Measurements from ENCODE around the gene SMO. TPM values are rescaled to one million over a fixed set of nuclear protein-coding genes. Genes with fewer than 3 reads are reported as not detected.
A peak's percentile ranks its signal among the peaks of the same experiment; 100 is the strongest.

Gene SMO
- total and polyA plus RNA-seq, 2 donors (not counting 1 experiment from before 2014, with no cell fraction given): 0.39 to 1.4 TPM

DNA sequence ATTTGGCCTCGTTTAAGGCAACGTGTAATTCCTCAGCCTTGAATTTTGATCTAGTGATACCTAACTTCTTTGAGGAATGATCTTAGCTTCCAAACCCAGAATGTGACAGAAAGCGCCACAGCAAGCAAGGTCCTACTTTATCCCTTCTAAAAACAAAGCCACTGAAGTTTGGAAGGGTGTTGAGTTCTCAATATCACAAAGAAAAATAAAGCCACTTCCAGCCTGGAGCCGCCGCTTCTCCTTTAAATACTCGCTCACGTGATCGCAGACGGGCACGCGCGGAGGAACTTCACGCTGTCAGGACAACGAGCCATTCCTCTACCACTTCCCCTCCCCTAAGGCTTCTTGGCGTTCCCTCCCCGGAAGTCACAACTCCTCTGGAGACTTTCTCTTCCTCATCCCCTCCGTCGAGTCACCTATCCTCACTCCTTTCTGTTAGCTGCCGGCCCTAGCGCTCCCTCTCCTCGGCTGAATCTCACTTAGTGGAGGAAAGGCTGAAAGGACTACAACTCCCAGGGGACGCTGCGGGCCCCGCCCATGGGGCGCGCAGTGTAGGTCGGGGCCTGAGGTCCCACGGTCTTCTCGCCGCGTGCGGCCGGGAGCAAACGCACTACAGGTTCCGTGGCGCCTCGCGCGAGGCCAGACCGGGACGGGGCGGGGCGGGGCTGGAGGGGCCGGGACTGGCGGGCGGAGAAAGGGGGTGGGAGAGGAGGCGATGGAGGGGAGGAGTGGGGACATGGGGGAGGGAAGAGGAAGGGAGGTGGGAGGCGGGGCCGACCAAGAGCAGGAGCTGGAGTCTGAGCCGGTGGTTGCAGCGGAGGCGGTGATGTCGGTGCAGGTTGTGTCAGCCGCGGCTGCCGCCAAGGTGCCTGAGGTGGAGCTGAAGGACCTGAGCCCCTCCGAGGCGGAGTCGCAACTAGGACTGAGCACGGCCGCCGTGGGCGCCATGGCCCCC is 36.1 kb downstream of the SMO start, which contains the start of gene AHCYL2:
TSS of gene AHCYL2 (plus strand) at position 780 of the 955 bp plus-strand sequence.
- H3K4me2 ChIP-seq (replicated peaks; ENCODE audit: low read depth, low read length, poor library complexity, severe bottlenecking): peak within 1 kb of the TSS; percentile 97
- H3K79me2 ChIP-seq (ENCODE audit: control insufficient read depth, insufficient read depth, low read length): peaks cover 35% of the 10 kb centered on the region
- peak within 1 kb of the TSS; percentile 93 for H3K4me3 Mint-ChIP-seq
- CTCF ChIA-PET: interaction anchor here (1.0 to 8.5 kb wide), 6 partner anchors 14 to 151 kb away, joined by 4 to 265 read pairs (median 8); no protein-coding TSS in a partner anchor
- H3K27ac ChIP-seq (ENCODE audit: low read length in 2 of 2): peak within 1 kb of the TSS; percentile 90 to 94
- intact Hi-C loops (cut with micrococcal nuclease): loop anchor here (1.0 to 10.0 kb wide), 10 partner anchors 47 to 1442 kb away; partner anchors contain the start of genes ATP6V1F, CALU, NRF1 and RBM28
- H3K27ac Mint-ChIP-seq: peak within 1 kb of the TSS; percentile 93
- WGBS (ENCODE audit: insufficient coverage): under 1% methylated on average over 58 of the region's 63 CpGs
- H3K36me3 ChIP-seq (replicated peaks in 1 of 2; ENCODE audit: control extremely low read depth in 1 of 2, control insufficient read depth in 1 of 2, extremely low read depth in 1 of 2, insufficient read depth in 2 of 2, low read length in 1 of 2): no peaks in the 10 kb centered on the region
- no peaks in the 10 kb centered on the region for H3K27me3 ChIP-seq (replicated peaks in 1 of 4; ENCODE audit: control extremely low read depth in 1 of 4, control insufficient read depth in 3 of 4, insufficient read depth in 4 of 4, low read length in 3 of 4)
- DNase-seq (peak; percentile 98), ATAC-seq (ENCODE audit: low read depth) (peak; percentile 88)
- POLR2A ChIA-PET: interaction anchor here (0.6 kb wide), 1 partner anchor 138 kb away, joined by 9 read pairs; no protein-coding TSS in a partner anchor
- H3K9ac ChIP-seq (ENCODE audit: low read length): peak within 1 kb of the TSS; percentile 92
- H3K27me3 Mint-ChIP-seq: no peaks in the 10 kb centered on the region
- no peaks in the 10 kb centered on the region for H3K9me3 Mint-ChIP-seq (ENCODE audit: insufficient read depth)
- no peaks in the 10 kb centered on the region for H3K9me3 ChIP-seq (ENCODE audit: control extremely low read depth in 1 of 3, control insufficient read depth in 2 of 3, insufficient read depth in 1 of 3, low read length in 2 of 3)
- peaks cover 27% of the 10 kb centered on the region in 2 donors for H3K4me1 ChIP-seq (ENCODE audit: control insufficient read depth in 2 of 2, insufficient read depth in 2 of 2, low read length in 2 of 2)
- no peak for TF ChIP-seq EZH2 (IDR thresholded peaks at IDR 0.05; ENCODE audit: borderline replicate concordance, insufficient read depth, low read depth, low read length, poor library complexity, severe bottlenecking)
- TF ChIP-seq, protein P1, sequence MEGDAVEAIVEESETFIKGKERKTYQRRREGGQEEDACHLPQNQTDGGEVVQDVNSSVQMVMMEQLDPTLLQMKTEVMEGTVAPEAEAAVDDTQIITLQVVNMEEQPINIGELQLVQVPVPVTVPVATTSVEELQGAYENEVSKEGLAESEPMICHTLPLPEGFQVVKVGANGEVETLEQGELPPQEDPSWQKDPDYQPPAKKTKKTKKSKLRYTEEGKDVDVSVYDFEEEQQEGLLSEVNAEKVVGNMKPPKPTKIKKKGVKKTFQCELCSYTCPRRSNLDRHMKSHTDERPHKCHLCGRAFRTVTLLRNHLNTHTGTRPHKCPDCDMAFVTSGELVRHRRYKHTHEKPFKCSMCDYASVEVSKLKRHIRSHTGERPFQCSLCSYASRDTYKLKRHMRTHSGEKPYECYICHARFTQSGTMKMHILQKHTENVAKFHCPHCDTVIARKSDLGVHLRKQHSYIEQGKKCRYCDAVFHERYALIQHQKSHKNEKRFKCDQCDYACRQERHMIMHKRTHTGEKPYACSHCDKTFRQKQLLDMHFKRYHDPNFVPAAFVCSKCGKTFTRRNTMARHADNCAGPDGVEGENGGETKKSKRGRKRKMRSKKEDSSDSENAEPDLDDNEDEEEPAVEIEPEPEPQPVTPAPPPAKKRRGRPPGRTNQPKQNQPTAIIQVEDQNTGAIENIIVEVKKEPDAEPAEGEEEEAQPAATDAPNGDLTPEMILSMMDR (IDR thresholded peaks at IDR 0.05): no peak
- peak within 1 kb of the TSS; percentile 99 for H2AFZ ChIP-seq (ENCODE audit: insufficient read depth, low read depth, low read length, poor library complexity, severe bottlenecking)
- no peaks in the 10 kb centered on the region for H4K20me1 ChIP-seq (ENCODE audit: control insufficient read depth, insufficient read depth, low read length, poor library complexity, severe bottlenecking)
- H3K4me1 Mint-ChIP-seq: peaks cover 35% of the 10 kb centered on the region
- peak within 1 kb of the TSS; percentile 61 to 94 (median 81) for H3K4me3 ChIP-seq (ENCODE audit: control extremely low read depth in 1 of 5, extremely low read depth in 1 of 5, insufficient read depth in 1 of 5, low read depth in 2 of 5, low read length in 4 of 5)
